SU-DHL-6 (cell line): ENCODE data around the gene SFSWAP.

Source experiments
- H2AFZ ChIP-seq: fragments of 200-600 bp; sonication (generic); 2 replicates; pipeline ENCODE4 v1.6.1; 2014; ENCODE audit warnings: low read depth, mild to moderate bottlenecking, moderate library complexity, mixed read lengths, antibody characterized with exemption, low read length; ENCODE audit not compliant: severe bottlenecking
- H3F3A ChIP-seq: fragments of 200-600 bp; shearing (Covaris generic); 2 replicates; pipeline ENCODE4 v1.6.0; 2016; ENCODE audit warnings: antibody characterized with exemption, mild to moderate bottlenecking; ENCODE audit not compliant: insufficient read depth
- H3K27ac ChIP-seq: fragments of 200-600 bp; sonication (generic); 2 replicates; pipeline ENCODE4 v1.5.1; 2016; ENCODE audit warnings: low read depth, mild to moderate bottlenecking, low read length, moderate library complexity, mixed read lengths
- H3K27me3 ChIP-seq: fragments of 200-600 bp; sonication (generic), shearing (Covaris generic); 2 replicates; pipeline ENCODE4 v1.6.0; 2014; ENCODE audit warnings: mild to moderate bottlenecking, low read length
- H3K36me3 ChIP-seq: fragments of 200-600 bp; sonication (generic); 2 replicates; pipeline ENCODE4 v1.6.1; 2014; ENCODE audit warnings: mild to moderate bottlenecking, low read length, mixed read lengths
- H3K4me2 ChIP-seq: fragments of 300-600, 200-600 bp; shearing (Covaris generic), sonication (generic); 2 replicates; pipeline ENCODE4 v1.6.0; 2014; ENCODE audit warnings: low read length, low read depth, mild to moderate bottlenecking; ENCODE audit not compliant: poor library complexity, severe bottlenecking
- H3K4me3 ChIP-seq: fragments of 200-600 bp; sonication (generic); 2 replicates; pipeline ENCODE4 v1.5.1; 2014; ENCODE audit warnings: antibody characterized with exemption, low read length, mild to moderate bottlenecking, mixed read lengths; ENCODE audit not compliant: insufficient read depth, poor library complexity, severe bottlenecking
- H3K79me2 ChIP-seq: fragments of 200-600 bp; sonication (generic); 2 replicates; pipeline ENCODE4 v1.6.1; 2014; ENCODE audit warnings: mild to moderate bottlenecking, low read length, moderate library complexity; ENCODE audit not compliant: insufficient read depth
- H3K9ac ChIP-seq: fragments of 200-600 bp; sonication (generic); 2 replicates; pipeline ENCODE4 v1.7.0; 2014; ENCODE audit warnings: mild to moderate bottlenecking, low read length
- H3K9me2 ChIP-seq: fragments of 200-600 bp; sonication (generic); replicated peaks from 2 replicates; pipeline ENCODE4 v1.6.1; 2014; ENCODE audit warnings: low read length; ENCODE audit not compliant: insufficient read depth
- H3K9me3 ChIP-seq: fragments of 200-600 bp; sonication (generic); 2 replicates; pipeline ENCODE4 v1.6.1; 2014; ENCODE audit warnings: low read length, mixed read lengths; ENCODE audit not compliant: insufficient read depth
- H4K20me1 ChIP-seq: fragments of 200-600 bp; sonication (generic); 2 replicates; pipeline ENCODE4 v1.6.1; 2014; ENCODE audit warnings: low read depth, mild to moderate bottlenecking, antibody characterized with exemption, low read length, moderate library complexity, mixed read lengths
- CTCF ChIP-seq: fragments of 200-600 bp; sonication (generic); IDR thresholded peaks from one replicate; pipeline ENCODE4 v1.5.1; 2017; ENCODE audit warnings: antibody characterized with exemption, mild to moderate bottlenecking, low read length, moderate library complexity; ENCODE audit not compliant: insufficient read depth, poor library complexity, severe bottlenecking
- EZH2phosphoT487 ChIP-seq: fragments of 200-600 bp; sonication (generic), shearing (Covaris generic); conservative IDR thresholded peaks from 2 replicates; pipeline ENCODE4 v1.6.1; 2018; ENCODE audit warnings: mild to moderate bottlenecking, antibody characterized with exemption, low read length, moderate library complexity, mixed read lengths

Gene SFSWAP

GRCh38 chr12:131682510-131682895, 28.4 kb upstream of the SFSWAP start:
- no peak overlapping the region for H3K4me3 ChIP-seq
- no peak for TF ChIP-seq EZH2phosphoT487
- TF ChIP-seq CTCF, result no peak
- H4K20me1 ChIP-seq, result no peaks in the 10 kb centered on the region
- no peaks in the 10 kb centered on the region for H3K9me2 ChIP-seq
- no peaks in the 10 kb centered on the region for H3K36me3 ChIP-seq
- H3K9ac ChIP-seq, result no peak overlapping the region
- H2AFZ ChIP-seq, result no peak overlapping the region
- no peaks in the 10 kb centered on the region for H3K27me3 ChIP-seq
- H3K4me2 ChIP-seq, result no peak overlapping the region
- H3K9me3 ChIP-seq, result no peaks in the 10 kb centered on the region
- H3F3A ChIP-seq, result no peaks in the 10 kb centered on the region
- H3K27ac ChIP-seq, result no peak overlapping the region
- H3K79me2 ChIP-seq, result no peaks in the 10 kb centered on the region

GRCh38 chr12:131683266-131684014, 27.4 kb upstream of the SFSWAP start:
- Histone ChIP-seq H3K27me3 (no peaks in the 10 kb centered on the region), H3K9me2 (no peaks in the 10 kb centered on the region), H3K36me3 (no peaks in the 10 kb centered on the region), H3K4me2 (no peak overlapping the region), H3F3A (no peaks in the 10 kb centered on the region), H4K20me1 (no peaks in the 10 kb centered on the region), H3K9ac (no peak overlapping the region), H3K27ac (no peak overlapping the region), H3K79me2 (no peaks in the 10 kb centered on the region), H2AFZ (no peak overlapping the region), H3K4me3 (no peak overlapping the region), H3K9me3 (peaks cover 1% of the 10 kb centered on the region; the same call in 1 of the 2 replicates)
- no peak for TF ChIP-seq CTCF
- no peak for TF ChIP-seq EZH2phosphoT487

- no peak overlapping the region for H3K9ac ChIP-seq
- TF ChIP-seq CTCF (no peak), EZH2phosphoT487 (no peak)
Observed at GRCh38 chr12:131684015-131684725, 26.7 kb upstream of the SFSWAP start.

More at GRCh38 chr12:131684015-131684725, 26.7 kb upstream of the SFSWAP start:
- no peak overlapping the region for H2AFZ ChIP-seq
- no peaks in the 10 kb centered on the region for H4K20me1 ChIP-seq
- no peak overlapping the region for H3K4me3 ChIP-seq
- no peaks in the 10 kb centered on the region for H3K9me2 ChIP-seq
- peaks cover 8% of the 10 kb centered on the region; the same call in 1 of the 2 replicates for H3K9me3 ChIP-seq
- H3K4me2 ChIP-seq, result no peak overlapping the region
- no peaks in the 10 kb centered on the region for H3K79me2 ChIP-seq
- H3K27me3 ChIP-seq, result no peaks in the 10 kb centered on the region
- H3K36me3 ChIP-seq, result no peaks in the 10 kb centered on the region
- H3F3A ChIP-seq, result no peaks in the 10 kb centered on the region; the same call in 1 of the 2 replicates
- H3K27ac ChIP-seq, result no peak overlapping the region
